Trophoblast cell (in vitro differentiated cells and primary cell): ENCODE results near the gene CA4.

ENCODE experiments used
- DNase-seq, 2 donors: peaks; one replicate each; pipeline ENCODE4 v3.0.0-alpha.2; 2016
- H2AFZ ChIP-seq: 2 replicates; pipeline ENCODE4 v1.6.1; 2013; ENCODE audit warnings: low read length, moderate library complexity, mild to moderate bottlenecking; ENCODE audit not compliant: insufficient read depth, poor library complexity
- H2AK5ac ChIP-seq: 2 replicates; pipeline ENCODE4 v1.6.1; 2013; ENCODE audit warnings: mild to moderate bottlenecking, low read length
- H2BK120ac ChIP-seq: 2 replicates; pipeline ENCODE4 v1.6.1; 2013; ENCODE audit warnings: low read length, mild to moderate bottlenecking, moderate library complexity; ENCODE audit not compliant: insufficient read depth, poor library complexity
- H2BK12ac ChIP-seq: 2 replicates; pipeline ENCODE4 v1.6.1; 2013; ENCODE audit warnings: mild to moderate bottlenecking, low read length, moderate library complexity
- H2BK5ac ChIP-seq: 2 replicates; pipeline ENCODE4 v1.6.1; 2013; ENCODE audit warnings: low read length, low read depth, moderate library complexity, mild to moderate bottlenecking; ENCODE audit not compliant: poor library complexity
- H3K14ac ChIP-seq: 2 replicates; pipeline ENCODE4 v1.6.1; 2013; ENCODE audit warnings: mild to moderate bottlenecking, low read length
- H3K18ac ChIP-seq: 2 replicates; pipeline ENCODE4 v1.6.1; 2013; ENCODE audit warnings: mild to moderate bottlenecking, low read length
- H3K23ac ChIP-seq: 2 replicates; pipeline ENCODE4 v1.6.1; 2013; ENCODE audit warnings: low read length
- H3K27ac ChIP-seq: 2 replicates; pipeline ENCODE4 v1.5.1; 2013; ENCODE audit warnings: low read depth, mild to moderate bottlenecking, inconsistent platforms, low read length, moderate library complexity
- H3K27me3 ChIP-seq: 2 replicates; pipeline ENCODE4 v1.6.1; 2013; ENCODE audit warnings: inconsistent platforms, mild to moderate bottlenecking, low read length, moderate library complexity; ENCODE audit not compliant: insufficient read depth
- H3K36me3 ChIP-seq, 2 experiments: 1 replicate in 1 of 2; 2 replicates in 1 of 2; pipeline ENCODE4 v1.6.1; 2013; ENCODE audit warnings: low read length in 2 of 2, mild to moderate bottlenecking in 2 of 2, moderate library complexity in 1 of 2; ENCODE audit not compliant: insufficient read depth in 2 of 2, control insufficient read depth in 1 of 2
- H3K4ac ChIP-seq: 2 replicates; pipeline ENCODE4 v1.6.1; 2013; ENCODE audit warnings: low read depth, mild to moderate bottlenecking, low read length, moderate library complexity
- H3K4me1 ChIP-seq, 2 experiments: 1 replicate in 1 of 2; 2 replicates in 1 of 2; pipeline ENCODE4 v1.6.1; 2013; ENCODE audit warnings: low read length in 2 of 2, mild to moderate bottlenecking in 2 of 2, moderate library complexity in 1 of 2; ENCODE audit not compliant: insufficient read depth in 2 of 2, control insufficient read depth in 1 of 2
- H3K4me2 ChIP-seq: 2 replicates; pipeline ENCODE4 v1.6.1; 2013; ENCODE audit warnings: inconsistent platforms, mild to moderate bottlenecking, low read length, moderate library complexity
- H3K4me3 ChIP-seq: 2 replicates; pipeline ENCODE4 v1.5.1; 2013; ENCODE audit warnings: mild to moderate bottlenecking, low read depth, low read length, inconsistent platforms
- H3K79me1 ChIP-seq: one replicate; pipeline ENCODE4 v1.6.1; 2013; ENCODE audit warnings: low read length
- H3K79me2 ChIP-seq: 2 replicates; pipeline ENCODE4 v1.6.1; 2013; ENCODE audit warnings: low read length, mild to moderate bottlenecking; ENCODE audit not compliant: control insufficient read depth, insufficient read depth, poor library complexity
- H3K9ac ChIP-seq: 2 replicates; pipeline ENCODE4 v1.6.1; 2013; ENCODE audit warnings: mild to moderate bottlenecking, low read length
- H3K9me3 ChIP-seq: 2 replicates; pipeline ENCODE4 v1.6.1; 2013; ENCODE audit warnings: low read depth, mild to moderate bottlenecking, control low read depth, inconsistent platforms, low read length; ENCODE audit not compliant: insufficient read depth
- H4K12ac ChIP-seq: 2 replicates; pipeline ENCODE4 v1.6.1; 2013; ENCODE audit warnings: low read depth, mild to moderate bottlenecking, low read length, moderate library complexity
- H4K8ac ChIP-seq: 2 replicates; pipeline ENCODE4 v1.6.1; 2013; ENCODE audit warnings: low read depth, mild to moderate bottlenecking, low read length, moderate library complexity
- H4K91ac ChIP-seq: one replicate; pipeline ENCODE4 v1.6.1; 2013; ENCODE audit warnings: low read depth, mild to moderate bottlenecking, low read length, moderate library complexity
- WGBS: extraction: QIAGEN DNeasy Blood & Tissue Kit; methylation state at CpG from one replicate; pipeline ENCODE4 v1.1.7; 2013; ENCODE audit warnings: missing lambda C conversion rate; ENCODE audit not compliant: insufficient read length, insufficient coverage; ENCODE audit errors: extremely low coverage; 5-methylcytosine and 5-hydroxymethylcytosine counted together

CA4 gene

GRCh38 chr17:60164164-60164563 is 14.4 kb downstream of the CA4 start:
- Histone ChIP-seq H4K91ac (no peak overlapping the region), H3K4me3 (no peak overlapping the region), H2BK5ac (no peak overlapping the region), H4K8ac (no peak overlapping the region), H3K18ac (no peak overlapping the region), H2AK5ac (no peak overlapping the region), H3K23ac (no peak overlapping the region), H3K14ac (no peak overlapping the region), H3K9me3 (no peaks in the 10 kb centered on the region), H3K27ac (no peak overlapping the region), H2BK120ac (no peak overlapping the region), H3K79me2 (no peaks in the 10 kb centered on the region), H3K4me2 (no peak overlapping the region), H3K4me1 (peaks cover 0 to 5% of the 10 kb centered on the region in 2 experiments), H3K9ac (no peak overlapping the region), H3K4ac (no peak overlapping the region), H4K12ac (no peak overlapping the region), H2BK12ac (no peak overlapping the region), H3K79me1 (no peaks in the 10 kb centered on the region), H3K36me3 (no peaks in the 10 kb centered on the region), H2AFZ (no peak overlapping the region), H3K27me3 (no peaks in the 10 kb centered on the region)
- whole genome bisulfite sequencing = no CpG with 5 or more reads among the region's 6 CpGs
- DNase-seq = no peak

- H2BK120ac ChIP-seq = no peak overlapping the region
- no peaks in the 10 kb centered on the region for H3K9me3 ChIP-seq
- peaks cover 0 to 5% of the 10 kb centered on the region in 2 experiments for H3K4me1 ChIP-seq
- no peak overlapping the region for H3K4me3 ChIP-seq
- H3K9ac ChIP-seq = no peak overlapping the region
- H3K18ac ChIP-seq = no peak overlapping the region
- WGBS = no CpG with 5 or more reads among the region's 5 CpGs
- H3K14ac ChIP-seq = no peak overlapping the region
- no peak overlapping the region for H4K12ac ChIP-seq
- no peaks in the 10 kb centered on the region for H3K36me3 ChIP-seq
- no peak overlapping the region for H2AFZ ChIP-seq
- no peak overlapping the region for H3K4me2 ChIP-seq
- H3K79me2 ChIP-seq = no peaks in the 10 kb centered on the region
- H3K27ac ChIP-seq = no peak overlapping the region
- H4K91ac ChIP-seq = no peak overlapping the region
- H3K4ac ChIP-seq = no peak overlapping the region
- H2BK5ac ChIP-seq = no peak overlapping the region
- no peak overlapping the region for H2AK5ac ChIP-seq
- no peak overlapping the region for H4K8ac ChIP-seq
- no peaks in the 10 kb centered on the region for H3K79me1 ChIP-seq
- H2BK12ac ChIP-seq = no peak overlapping the region
- no peak for DNase-seq
- H3K23ac ChIP-seq = no peak overlapping the region
- no peaks in the 10 kb centered on the region for H3K27me3 ChIP-seq
Observed at GRCh38 chr17:60164697-60165096, 14.9 kb downstream of the CA4 start.

- H3K79me2 ChIP-seq = no peaks in the 10 kb centered on the region
- H2BK5ac ChIP-seq = no peak overlapping the region
- no peak overlapping the region for H2BK12ac ChIP-seq
- H2AFZ ChIP-seq = no peak overlapping the region
- H4K91ac ChIP-seq = no peak overlapping the region
- H3K79me1 ChIP-seq = no peaks in the 10 kb centered on the region
- H3K36me3 ChIP-seq = no peaks in the 10 kb centered on the region
- H3K4me3 ChIP-seq = no peak overlapping the region
- no peak overlapping the region for H3K14ac ChIP-seq
- no peak overlapping the region for H4K12ac ChIP-seq
- no peaks in the 10 kb centered on the region for H3K27me3 ChIP-seq
- no peak overlapping the region for H3K4ac ChIP-seq
- H3K4me1 ChIP-seq = peaks cover 0 to 5% of the 10 kb centered on the region in 2 experiments
- H4K8ac ChIP-seq = no peak overlapping the region
- no peak overlapping the region for H2AK5ac ChIP-seq
- H3K27ac ChIP-seq = no peak overlapping the region
- WGBS = no CpG with 5 or more reads among the region's 5 CpGs
- H3K9ac ChIP-seq = no peak overlapping the region
- no peak for DNase-seq
- H3K23ac ChIP-seq = no peak overlapping the region
- no peak overlapping the region for H2BK120ac ChIP-seq
- H3K4me2 ChIP-seq = no peak overlapping the region
- H3K9me3 ChIP-seq = no peaks in the 10 kb centered on the region
- no peak overlapping the region for H3K18ac ChIP-seq
Observed at GRCh38 chr17:60165223-60165622, 15.4 kb downstream of the CA4 start.

GRCh38 chr17:60165971-60166370 is 16.2 kb downstream of the CA4 start:
- no peak for DNase-seq
- no peak overlapping the region for H4K91ac ChIP-seq
- no peaks in the 10 kb centered on the region for H3K79me2 ChIP-seq
- no peak overlapping the region for H3K4ac ChIP-seq
- H3K23ac ChIP-seq = no peak overlapping the region
- H2BK5ac ChIP-seq = no peak overlapping the region
- H2AFZ ChIP-seq = no peak overlapping the region
- H2AK5ac ChIP-seq = no peak overlapping the region
- H3K27ac ChIP-seq = no peak overlapping the region
- H3K4me1 ChIP-seq = peaks cover 0 to 5% of the 10 kb centered on the region in 2 experiments
- no peaks in the 10 kb centered on the region for H3K79me1 ChIP-seq
- H3K9ac ChIP-seq = no peak overlapping the region
- no peak overlapping the region for H2BK12ac ChIP-seq
- H3K27me3 ChIP-seq = no peaks in the 10 kb centered on the region
- no peak overlapping the region for H3K4me3 ChIP-seq
- H4K8ac ChIP-seq = no peak overlapping the region
- H3K9me3 ChIP-seq = no peaks in the 10 kb centered on the region
- H3K14ac ChIP-seq = no peak overlapping the region
- H2BK120ac ChIP-seq = no peak overlapping the region
- no peak overlapping the region for H3K18ac ChIP-seq
- H3K4me2 ChIP-seq = no peak overlapping the region
- no peak overlapping the region for H4K12ac ChIP-seq
- no peaks in the 10 kb centered on the region for H3K36me3 ChIP-seq
- no CpG with 5 or more reads among the region's 5 CpGs for WGBS
